Subcutaneous adipose tissue (tissue), 4 donors: Measurements from ENCODE around the gene RSRP1. TPM values are rescaled to one million over a fixed set of nuclear protein-coding genes. Genes with fewer than 3 reads are reported as not detected.
"Not testable (repeated sequence)": the region's sequence is repeated elsewhere in the genome, so short reads cannot be mapped to it uniquely, and the experiment has no call there.

Experiments
- total RNA-seq, 4 donors: library from RNA; depleted of rRNA; stranded (reverse); fragments of >200 nt; gene quantifications; one replicate each; pipeline ENCODE4 v1.1.0, GENCODE V29; 2016
- TF ChIP-seq, protein P1 (sequence below): fragments of 450-650 bp; IDR thresholded peaks from one replicate; pipeline ENCODE4 v1.5.1; 2016; ENCODE audit warnings: low read depth, mild to moderate bottlenecking, control low read depth, antibody characterized with exemption, moderate library complexity

RSRP1 gene
- total RNA-seq: 100 to 1,000 TPM; 101 to 141 (median 129) TPM

- TF ChIP-seq, protein P1, sequence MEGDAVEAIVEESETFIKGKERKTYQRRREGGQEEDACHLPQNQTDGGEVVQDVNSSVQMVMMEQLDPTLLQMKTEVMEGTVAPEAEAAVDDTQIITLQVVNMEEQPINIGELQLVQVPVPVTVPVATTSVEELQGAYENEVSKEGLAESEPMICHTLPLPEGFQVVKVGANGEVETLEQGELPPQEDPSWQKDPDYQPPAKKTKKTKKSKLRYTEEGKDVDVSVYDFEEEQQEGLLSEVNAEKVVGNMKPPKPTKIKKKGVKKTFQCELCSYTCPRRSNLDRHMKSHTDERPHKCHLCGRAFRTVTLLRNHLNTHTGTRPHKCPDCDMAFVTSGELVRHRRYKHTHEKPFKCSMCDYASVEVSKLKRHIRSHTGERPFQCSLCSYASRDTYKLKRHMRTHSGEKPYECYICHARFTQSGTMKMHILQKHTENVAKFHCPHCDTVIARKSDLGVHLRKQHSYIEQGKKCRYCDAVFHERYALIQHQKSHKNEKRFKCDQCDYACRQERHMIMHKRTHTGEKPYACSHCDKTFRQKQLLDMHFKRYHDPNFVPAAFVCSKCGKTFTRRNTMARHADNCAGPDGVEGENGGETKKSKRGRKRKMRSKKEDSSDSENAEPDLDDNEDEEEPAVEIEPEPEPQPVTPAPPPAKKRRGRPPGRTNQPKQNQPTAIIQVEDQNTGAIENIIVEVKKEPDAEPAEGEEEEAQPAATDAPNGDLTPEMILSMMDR: no peak
Measured at GRCh38 chr1:25247024-25247828, at the start of gene RSRP1. Gene RSRP1 (minus strand): TSS chr1:25247454. CDS start chr1:25246963, 491 bp downstream.

DNA sequence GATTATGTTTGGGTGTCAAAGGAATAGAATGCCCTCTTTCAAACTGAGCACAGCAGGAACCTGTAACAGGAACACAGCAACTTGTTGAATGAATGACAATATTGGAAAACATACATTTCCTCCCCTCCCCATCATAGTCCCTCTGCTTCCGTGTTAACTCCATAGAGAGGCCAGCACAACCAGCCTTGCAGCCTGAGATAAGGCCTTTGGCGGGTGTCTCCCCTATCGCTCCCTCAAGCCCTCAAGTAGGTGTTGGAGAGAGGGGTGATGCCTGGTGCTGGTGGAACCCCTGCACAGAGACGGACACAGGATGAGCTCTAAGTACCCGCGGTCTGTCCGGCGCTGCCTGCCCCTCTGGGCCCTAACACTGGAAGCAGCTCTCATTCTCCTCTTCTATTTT is 25.0 kb upstream of the RSRP1 start, which contains the start of gene RHD:
TSS of gene RHD (plus strand) at position 272 of the 400 bp plus-strand sequence. CDS start at position 311, 39 bp downstream.
- TF ChIP-seq, protein P1: not testable (repeated sequence)

- TF ChIP-seq, protein P1: no peak
Measured at GRCh38 chr1:25257196-25257595, 9.9 kb upstream of the RSRP1 start.

DNA sequence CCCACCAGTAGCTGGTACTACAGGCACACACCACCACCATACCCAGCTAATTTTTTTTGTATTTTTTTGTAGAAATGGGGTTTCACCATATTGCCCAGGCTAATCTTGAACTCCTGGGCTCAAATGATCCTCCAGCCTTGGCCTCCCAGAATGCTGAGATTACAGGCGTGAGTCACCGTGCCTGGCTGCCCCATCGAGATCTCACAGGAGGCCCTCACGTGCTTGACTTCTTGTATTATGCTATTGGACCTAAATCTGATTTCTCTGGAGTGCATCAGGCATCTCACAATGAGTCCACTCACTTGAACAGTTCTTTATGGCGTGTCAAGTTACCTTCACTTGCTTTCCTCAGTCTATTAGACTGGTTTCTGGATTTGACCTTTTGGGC is 9.3 kb upstream of the RSRP1 start:
- TF ChIP-seq, protein P1: no peak

- TF ChIP-seq, protein P1: no peak
Measured at GRCh38 chr1:25255706-25256577, 8.7 kb upstream of the RSRP1 start.

GRCh38 chr1:25253911-25254310 is 6.7 kb upstream of the RSRP1 start:
- TF ChIP-seq, protein P1: no peak
